GM21529 (cell line): ENCODE data around the gene EML2.
A peak's percentile ranks its signal among the peaks of the same experiment; 100 is the strongest.
"Not testable (repeated sequence)": the region's sequence is repeated elsewhere in the genome, so short reads cannot be mapped to it uniquely, and the experiment has no call there.

ENCODE experiments used
- ATAC-seq: cut with Tn5 transposase; IDR thresholded peaks from one replicate; pipeline ENCODE4 v1.9.1; 2021; ENCODE audit not compliant: unreplicated experiment

Gene EML2

GRCh38 chr19:45621389-45621788 is 17.8 kb downstream of the EML2 start:
- no peak for ATAC-seq

GRCh38 chr19:45616704-45617017 is 22.5 kb downstream of the EML2 start:
- ATAC-seq, result no peak

GRCh38 chr19:45615795-45616703 is 23.1 kb downstream of the EML2 start:
- ATAC-seq, result peak; percentile 67

- not testable (repeated sequence) for ATAC-seq
Observed at GRCh38 chr19:45615056-45615455, 24.1 kb downstream of the EML2 start.

GRCh38 chr19:45613926-45614725 is 25.1 kb downstream of the EML2 start:
- ATAC-seq, result peak; percentile 52

GRCh38 chr19:45608948-45609347 is 30.2 kb downstream of the EML2 start:
- ATAC-seq, result no peak

GRCh38 chr19:45607071-45608029 is 31.8 kb downstream of the EML2 start:
- no peak for ATAC-seq

- ATAC-seq, result no peak
Observed at GRCh38 chr19:45601524-45602374, 37.4 kb downstream of the EML2 start, which contains the start of gene GPR4. Gene GPR4 (minus strand): TSS chr19:45602212. CDS start chr19:45591866, 10,346 bp downstream.

GRCh38 chr19:45601115-45601514 is 38.1 kb downstream of the EML2 start:
- ATAC-seq, result no peak

GRCh38 chr19:45600340-45600885 is 38.8 kb downstream of the EML2 start:
- no peak for ATAC-seq

GRCh38 chr19:45599286-45599685 is 39.9 kb downstream of the EML2 start:
- no peak for ATAC-seq

GRCh38 chr19:45598267-45599001 is 40.8 kb downstream of the EML2 start:
- ATAC-seq, result no peak

- no peak for ATAC-seq
Observed at GRCh38 chr19:45597425-45598111, 41.6 kb downstream of the EML2 start.

GRCh38 chr19:45595814-45596213 is 43.4 kb downstream of the EML2 start:
- ATAC-seq, result no peak

GRCh38 chr19:45593520-45593919 is 45.7 kb downstream of the EML2 start:
- ATAC-seq, result no peak

GRCh38 chr19:45592366-45592765 is 46.8 kb downstream of the EML2 start:
- no peak for ATAC-seq

- ATAC-seq, result no peak
Observed at GRCh38 chr19:45591638-45592005, 47.6 kb downstream of the EML2 start.

- ATAC-seq, result no peak
Observed at GRCh38 chr19:45591004-45591637, 48.1 kb downstream of the EML2 start.
